GM10266 (cell line): ENCODE data around the gene FXYD2.

ENCODE experiments used
- DNase-seq: peaks from one replicate; pipeline ENCODE4 v3.0.0; 2012; ENCODE audit errors: extremely low spot score
- TF ChIP-seq, protein P1 (sequence below): IDR thresholded peaks from 2 replicates; pipeline ENCODE4 v1.5.1; 2012; ENCODE audit warnings: mild to moderate bottlenecking, low read depth; ENCODE audit not compliant: control insufficient read depth, insufficient read depth; ENCODE audit errors: missing control alignments

Gene FXYD2

DNA sequence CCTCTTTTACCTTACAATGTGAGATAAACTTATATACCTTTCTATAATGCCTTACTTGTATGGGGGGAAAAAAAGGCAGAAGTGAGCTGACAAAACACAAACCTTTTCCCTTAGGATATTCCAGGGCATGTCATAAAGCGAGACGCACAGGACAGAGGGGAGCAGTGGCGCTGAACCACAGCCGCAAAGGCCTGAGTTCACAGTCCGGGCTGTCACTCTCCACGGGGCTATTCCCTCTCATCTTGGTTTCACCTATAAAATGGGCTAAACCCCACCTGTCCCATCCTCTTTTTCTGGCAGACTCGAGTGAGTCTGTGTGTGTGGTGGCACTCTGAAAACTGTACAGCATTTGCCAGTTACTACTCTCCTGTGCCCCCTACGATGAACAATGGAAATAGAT is 14.4 kb upstream of the FXYD2 start:
- TF ChIP-seq, protein P1, sequence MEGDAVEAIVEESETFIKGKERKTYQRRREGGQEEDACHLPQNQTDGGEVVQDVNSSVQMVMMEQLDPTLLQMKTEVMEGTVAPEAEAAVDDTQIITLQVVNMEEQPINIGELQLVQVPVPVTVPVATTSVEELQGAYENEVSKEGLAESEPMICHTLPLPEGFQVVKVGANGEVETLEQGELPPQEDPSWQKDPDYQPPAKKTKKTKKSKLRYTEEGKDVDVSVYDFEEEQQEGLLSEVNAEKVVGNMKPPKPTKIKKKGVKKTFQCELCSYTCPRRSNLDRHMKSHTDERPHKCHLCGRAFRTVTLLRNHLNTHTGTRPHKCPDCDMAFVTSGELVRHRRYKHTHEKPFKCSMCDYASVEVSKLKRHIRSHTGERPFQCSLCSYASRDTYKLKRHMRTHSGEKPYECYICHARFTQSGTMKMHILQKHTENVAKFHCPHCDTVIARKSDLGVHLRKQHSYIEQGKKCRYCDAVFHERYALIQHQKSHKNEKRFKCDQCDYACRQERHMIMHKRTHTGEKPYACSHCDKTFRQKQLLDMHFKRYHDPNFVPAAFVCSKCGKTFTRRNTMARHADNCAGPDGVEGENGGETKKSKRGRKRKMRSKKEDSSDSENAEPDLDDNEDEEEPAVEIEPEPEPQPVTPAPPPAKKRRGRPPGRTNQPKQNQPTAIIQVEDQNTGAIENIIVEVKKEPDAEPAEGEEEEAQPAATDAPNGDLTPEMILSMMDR = no peak
- DNase-seq = no peak

DNA sequence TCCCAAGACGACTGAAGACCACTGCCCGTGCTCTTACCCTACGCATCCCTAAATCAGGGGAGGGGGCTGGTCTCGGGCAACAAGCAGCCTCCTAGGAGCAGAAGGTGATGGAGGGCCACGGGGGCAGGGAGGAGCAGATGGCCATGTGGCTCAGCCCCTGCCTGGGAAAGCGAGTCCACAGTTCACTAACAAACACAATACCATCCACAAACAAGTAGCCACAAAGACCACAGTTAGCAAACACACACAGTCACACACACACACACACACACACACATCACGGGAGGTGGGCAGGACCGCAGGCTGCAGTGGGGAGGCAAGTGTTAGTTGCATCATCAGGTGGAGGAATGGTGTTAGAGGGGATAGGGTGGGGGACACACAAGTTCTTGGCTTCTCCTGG is 13.2 kb upstream of the FXYD2 start:
- DNase-seq = no peak
- TF ChIP-seq, protein P1 = no peak

DNA sequence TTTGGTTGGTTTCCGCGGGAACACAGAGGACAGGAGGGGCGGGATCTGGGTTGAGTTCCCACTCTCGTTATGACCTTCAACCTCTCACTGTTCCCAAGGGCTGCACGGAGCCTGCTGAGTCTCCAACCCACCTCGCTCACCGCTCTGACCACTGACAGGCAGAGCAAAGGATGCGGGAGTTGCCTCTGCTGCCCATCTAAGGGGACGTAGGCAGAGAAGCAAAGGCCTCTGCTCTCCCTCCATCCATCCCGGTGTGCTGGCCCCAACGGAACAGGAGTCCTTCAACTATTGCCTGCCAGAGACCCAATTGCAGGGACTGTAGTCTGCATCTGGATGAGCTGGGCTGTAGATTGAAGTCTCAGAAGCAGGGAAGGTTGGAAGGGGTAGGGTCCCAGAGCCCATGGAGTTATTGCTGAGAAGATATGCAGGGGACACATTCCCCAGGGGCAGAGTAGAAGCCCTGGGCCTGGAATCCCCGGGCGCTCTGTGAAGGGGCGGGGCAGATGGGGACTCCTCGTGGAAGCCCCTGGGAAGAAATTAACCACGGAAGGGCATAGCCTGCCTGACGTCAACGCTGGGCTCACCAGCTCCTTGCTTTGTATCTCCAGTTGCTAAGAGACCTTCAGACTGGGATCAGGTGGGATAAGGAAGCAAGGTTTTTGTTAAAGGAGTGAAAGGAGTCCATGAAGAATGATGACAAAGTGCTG is 12.7 kb upstream of the FXYD2 start:
- TF ChIP-seq, protein P1 = no peak

DNA sequence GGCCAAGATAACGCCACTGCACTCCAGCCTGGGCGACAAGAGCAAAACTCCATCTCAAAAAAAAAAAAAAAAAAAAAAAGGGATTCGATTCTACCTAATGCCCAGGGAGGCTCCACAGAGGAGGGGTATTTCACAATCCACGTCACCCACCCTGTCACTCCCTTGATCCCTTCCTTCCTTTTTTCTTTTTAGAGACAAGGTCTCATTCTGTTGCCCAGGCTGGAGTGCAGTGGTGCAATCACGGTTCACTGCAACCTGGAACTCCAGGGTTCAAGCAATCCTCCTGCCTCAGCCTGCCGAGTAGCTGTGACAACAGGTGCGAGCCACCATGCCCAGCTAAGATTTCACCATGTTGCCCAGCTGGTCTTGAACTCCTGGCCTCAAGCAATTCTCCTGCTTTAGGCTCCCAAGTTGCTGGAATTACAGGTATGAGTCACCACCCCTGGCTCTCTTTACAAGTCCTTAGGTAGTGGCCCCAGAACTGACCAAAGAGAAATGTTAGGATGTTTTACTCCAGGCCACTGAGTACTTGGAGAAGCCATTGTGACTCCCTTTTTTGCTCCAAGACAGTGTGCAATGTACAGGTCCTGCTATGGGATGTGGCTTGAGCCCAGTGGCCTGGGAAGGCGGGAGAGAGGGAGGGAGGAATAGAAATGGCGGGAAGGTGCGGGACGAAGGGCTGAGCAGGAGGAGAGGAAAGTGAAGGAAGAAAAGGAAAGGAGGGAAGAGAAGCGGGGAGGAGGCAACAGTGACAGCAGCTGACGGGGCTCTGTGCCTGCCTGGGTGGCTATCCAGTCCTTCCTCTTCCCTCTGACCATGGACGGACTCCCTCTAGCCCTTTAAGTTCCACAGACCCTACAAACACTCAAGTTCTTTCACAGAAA is 11.8 kb upstream of the FXYD2 start:
- no peak for DNase-seq
- TF ChIP-seq, protein P1 = no peak

More for the DNA sequence above, 12.7 kb upstream of the FXYD2 start:
- no peak for DNase-seq

DNA sequence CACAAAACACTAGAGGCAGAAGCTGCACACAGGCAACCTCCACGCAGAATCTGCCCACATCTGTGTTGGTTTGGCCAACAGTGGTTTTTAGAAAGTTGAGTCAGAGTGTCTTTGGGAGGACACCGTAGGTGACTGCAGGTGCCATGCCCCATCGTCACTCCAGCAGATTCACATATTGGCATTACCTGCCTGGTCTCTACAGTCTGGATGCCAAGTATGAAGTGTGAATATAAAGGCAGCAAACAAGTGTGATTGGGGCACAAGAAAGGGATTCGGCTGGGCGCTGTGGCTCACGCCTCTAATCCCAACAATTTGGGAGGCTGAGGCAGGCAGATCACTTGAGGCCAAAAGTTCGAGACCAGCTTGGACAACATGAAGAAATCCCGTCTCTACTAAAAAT is 11.0 kb upstream of the FXYD2 start:
- no peak for DNase-seq
- TF ChIP-seq, protein P1 = no peak

DNA sequence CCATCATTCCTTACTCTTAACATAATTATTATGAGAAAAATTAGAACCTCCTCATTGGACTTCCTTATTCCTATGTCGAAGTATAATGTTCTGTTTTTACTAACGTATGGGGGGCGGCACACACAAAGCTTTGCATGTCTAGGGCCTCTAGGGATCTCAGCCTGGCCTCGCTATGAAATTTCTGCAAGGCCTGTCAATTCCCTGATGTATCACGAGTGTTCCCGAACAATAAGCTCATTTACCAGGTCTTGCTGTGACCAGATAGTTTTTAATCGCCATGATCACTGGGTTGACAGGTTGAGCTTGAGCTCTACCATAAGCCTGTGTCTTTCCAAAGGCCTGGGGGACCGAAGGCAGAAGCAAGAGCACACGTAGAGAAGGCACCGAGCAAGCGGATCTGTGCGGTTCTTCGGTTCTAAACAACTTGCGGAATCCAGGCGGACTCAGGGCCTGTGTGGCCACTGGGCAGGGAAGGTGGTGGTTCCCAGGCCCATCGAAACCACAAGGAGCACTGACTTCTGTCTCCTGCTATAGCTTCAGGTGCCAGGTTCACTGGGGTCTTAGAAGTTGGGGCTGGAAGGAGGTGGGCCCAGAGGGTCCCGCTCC is 10.4 kb upstream of the FXYD2 start:
- TF ChIP-seq, protein P1 = no peak
- DNase-seq = no peak
